H7 (cell line): ENCODE measurements around the gene MRFAP1L1. TPM values are rescaled to one million over a fixed set of nuclear protein-coding genes. Genes with fewer than 3 reads are reported as not detected.

Source experiments
- DNase-seq: peaks from one replicate; pipeline ENCODE4 v3.0.0; 2012
- H3K27me3 ChIP-seq: 2 replicates; pipeline ENCODE4 v1.6.0; 2011; ENCODE audit warnings: mild to moderate bottlenecking, low read length; ENCODE audit not compliant: control insufficient read depth, insufficient read depth
- H3K36me3 ChIP-seq: replicated peaks from 2 replicates; pipeline ENCODE4 v1.5.1; 2011; ENCODE audit warnings: low read length; ENCODE audit not compliant: control insufficient read depth, insufficient read depth
- H3K4me3 ChIP-seq: 2 replicates; pipeline ENCODE4 v1.5.1; 2011; ENCODE audit warnings: low read depth, mild to moderate bottlenecking, control low read depth, low read length, moderate library complexity; ENCODE audit not compliant: insufficient read depth
- total RNA-seq: library from RNA; depleted of rRNA; stranded (reverse); fragments of >200 nt; shearing (Covaris generic); gene quantifications from 2 replicates; pipeline ENCODE4 v1.2.3, GENCODE V29; 2014

Gene MRFAP1L1
- total RNA-seq, 1 experiment from 2014 or later = 49.0 TPM

GRCh38 chr4:6714954-6715353, 5.3 kb upstream of the MRFAP1L1 start:
- DNase-seq = no peak
- Histone ChIP-seq H3K27me3 (no peaks in the 10 kb centered on the region; the same call in 1 of the 2 replicates), H3K36me3 (no peaks in the 10 kb centered on the region), H3K4me3 (no peak overlapping the region)

GRCh38 chr4:6710996-6711395, 1.3 kb upstream of the MRFAP1L1 start:
- Histone ChIP-seq H3K27me3 (no peaks in the 10 kb centered on the region; the same call in 1 of the 2 replicates), H3K36me3 (no peaks in the 10 kb centered on the region; the same call in 1 of the 2 replicates), H3K4me3 (no peak overlapping the region)
- no peak for DNase-seq

GRCh38 chr4:6710282-6710681, 617 bp upstream of the MRFAP1L1 start:
- no peaks in the 10 kb centered on the region; the same call in 1 of the 2 replicates for H3K36me3 ChIP-seq
- no peak for DNase-seq

GRCh38 chr4:6706173-6706572, 3.5 kb downstream of the MRFAP1L1 start:
- H3K36me3 ChIP-seq = peaks cover 2% of the 10 kb centered on the region
- no peak for DNase-seq
- no peaks in the 10 kb centered on the region; the same call in 1 of the 2 replicates for H3K27me3 ChIP-seq
- H3K4me3 ChIP-seq = no peak overlapping the region

More at GRCh38 chr4:6710282-6710681, 617 bp upstream of the MRFAP1L1 start:
- H3K27me3 ChIP-seq = no peaks in the 10 kb centered on the region; the same call in 1 of the 2 replicates
- H3K4me3 ChIP-seq = peak overlapping the region; percentile 70

- no peak for DNase-seq
These were observed 4.0 kb downstream of the MRFAP1L1 start for GRCh38 chr4:6705646-6706045.

GRCh38 chr4:6703786-6704185, 5.9 kb downstream of the MRFAP1L1 start:
- Histone ChIP-seq H3K36me3 (peaks cover 2% of the 10 kb centered on the region), H3K4me3 (no peak overlapping the region), H3K27me3 (no peaks in the 10 kb centered on the region)

More at GRCh38 chr4:6705646-6706045, 4.0 kb downstream of the MRFAP1L1 start:
- H3K4me3 ChIP-seq = no peak overlapping the region
- peaks cover 2% of the 10 kb centered on the region for H3K36me3 ChIP-seq
- no peaks in the 10 kb centered on the region; the same call in 1 of the 2 replicates for H3K27me3 ChIP-seq

GRCh38 chr4:6702761-6703160, 6.9 kb downstream of the MRFAP1L1 start:
- H3K36me3 ChIP-seq = peaks cover 2% of the 10 kb centered on the region
- H3K4me3 ChIP-seq = no peak overlapping the region
- DNase-seq = no peak
- H3K27me3 ChIP-seq = no peaks in the 10 kb centered on the region

More at GRCh38 chr4:6703786-6704185, 5.9 kb downstream of the MRFAP1L1 start:
- no peak for DNase-seq

GRCh38 chr4:6701371-6701770, 8.3 kb downstream of the MRFAP1L1 start:
- H3K36me3 ChIP-seq = peaks cover 2% of the 10 kb centered on the region
- peak; percentile 87 for DNase-seq
- no peaks in the 10 kb centered on the region for H3K27me3 ChIP-seq
- H3K4me3 ChIP-seq = no peak overlapping the region

- Histone ChIP-seq H3K4me3 (no peak overlapping the region), H3K27me3 (no peaks in the 10 kb centered on the region), H3K36me3 (peaks cover 2% of the 10 kb centered on the region)
- no peak for DNase-seq
These were observed 9.8 kb downstream of the MRFAP1L1 start for GRCh38 chr4:6699903-6700302.

- Histone ChIP-seq H3K27me3 (no peaks in the 10 kb centered on the region), H3K36me3 (peaks cover 2% of the 10 kb centered on the region), H3K4me3 (no peak overlapping the region)
- DNase-seq = no peak
These were observed 10.3 kb downstream of the MRFAP1L1 start for GRCh38 chr4:6699388-6699787.

GRCh38 chr4:6697131-6697530, 12.5 kb downstream of the MRFAP1L1 start:
- no peak for DNase-seq
- H3K4me3 ChIP-seq = no peak overlapping the region

GRCh38 chr4:6696611-6697010, 13.1 kb downstream of the MRFAP1L1 start:
- Histone ChIP-seq H3K27me3 (no peaks in the 10 kb centered on the region), H3K4me3 (no peak overlapping the region), H3K36me3 (no peaks in the 10 kb centered on the region)
- DNase-seq = no peak

More at GRCh38 chr4:6697131-6697530, 12.5 kb downstream of the MRFAP1L1 start:
- no peaks in the 10 kb centered on the region for H3K36me3 ChIP-seq
- H3K27me3 ChIP-seq = no peaks in the 10 kb centered on the region

GRCh38 chr4:6695660-6696610, 13.7 kb downstream of the MRFAP1L1 start:
- peak; percentile 36 for DNase-seq
- H3K4me3 ChIP-seq = no peak overlapping the region
- no peaks in the 10 kb centered on the region for H3K27me3 ChIP-seq
- H3K36me3 ChIP-seq = no peaks in the 10 kb centered on the region

- Histone ChIP-seq H3K36me3 (no peaks in the 10 kb centered on the region), H3K4me3 (no peak overlapping the region), H3K27me3 (no peaks in the 10 kb centered on the region)
- peak; percentile 43 for DNase-seq
These were observed 15.3 kb downstream of the MRFAP1L1 start for GRCh38 chr4:6694177-6694901.
